K562 (cell line): ENCODE measurements around the gene PID1. TPM values are rescaled to one million over a fixed set of nuclear protein-coding genes. Genes with fewer than 3 reads are reported as not detected.

ENCODE experiments used
- ATAC-seq: fragments of 200-7000 bp; cut with Tn5 transposase; 3 replicates; pipeline ENCODE4 v1.9.1; 2020; ENCODE audit warnings: moderate library complexity
- BruUV-seq: library from RNA; stranded (reverse); fragments of 400-500 nt; replicated peaks from 2 replicates; lab custom pipeline; 2021; lab: Mats Ljungman, UMichigan
- CTCF ChIA-PET: fragments of 300-600 bp; formaldehyde crosslinking; extraction: SDS; loops from one replicate; lab custom pipeline; 2021; ENCODE audit warnings: low intra/inter-chr PET ratio; lab: Yijun Ruan, JAX
- POLR2A ChIA-PET: fragments of 300-600, 350-650 bp; sonication (Branson Sonifier 250); formaldehyde crosslinking; extraction: SDS; loops from one replicate; lab custom pipeline; 2021; ENCODE audit warnings: antibody characterized with exemption, inconsistent platforms; lab: Yijun Ruan, JAX
- DNase-seq, 4 experiments: peaks; one replicate each; pipeline versions ENCODE4 v3.0.0 to v3.0.0-alpha.2; 2011 to 2018; ENCODE audit warnings: low spot score in 3 of 4, mixed read lengths in 3 of 4; ENCODE audit errors: extremely low read depth in 1 of 4
- FAIRE-seq: peaks from 2 replicates; lab custom pipeline; 2011; peaks lifted over from hg19 to GRCh38; lab: Jason Lieb, UNC
- H2AFZ ChIP-seq: 2 replicates; pipeline ENCODE4 v1.6.0; 2011; ENCODE audit warnings: low read depth, low read length, control low read depth, inconsistent platforms
- H3K27ac ChIP-seq: fragments of 200-600 bp; 3 replicates; pipeline ENCODE4 v1.8.0; 2011; ENCODE audit warnings: low read depth, mild to moderate bottlenecking, control low read depth, inconsistent platforms, low read length, moderate library complexity, mixed read lengths; ENCODE audit errors: extremely low read depth
- H3K27me3 ChIP-seq, 2 experiments: fragments of 300-600 bp in 1 of 2; 2 replicates in 1 of 2; 3 replicates in 1 of 2; pipeline versions ENCODE4 v1.6.0 to v1.8.0; 2011; ENCODE audit warnings: inconsistent platforms in 2 of 2, low read length in 2 of 2, mild to moderate bottlenecking in 1 of 2, mixed read lengths in 1 of 2, moderate library complexity in 1 of 2; ENCODE audit not compliant: control insufficient read depth in 2 of 2, insufficient read depth in 2 of 2
- H3K36me3 ChIP-seq: fragments of 300-600 bp; 3 replicates; pipeline ENCODE4 v1.8.0; 2011; ENCODE audit warnings: mild to moderate bottlenecking, low read length, inconsistent platforms; ENCODE audit not compliant: control insufficient read depth, insufficient read depth
- H3K4me1 ChIP-seq, 2 experiments: fragments of 200-600 bp in 1 of 2; replicated peaks in 1 of 2; 2 replicates in 1 of 2; 3 replicates in 1 of 2; pipeline versions ENCODE4 v1.5.1 to v1.8.0; 2011; ENCODE audit warnings: inconsistent platforms in 2 of 2, low read length in 2 of 2, mild to moderate bottlenecking in 1 of 2, mixed read lengths in 1 of 2, moderate library complexity in 1 of 2; ENCODE audit not compliant: control insufficient read depth in 2 of 2, insufficient read depth in 2 of 2
- H3K4me2 ChIP-seq: 2 replicates; pipeline ENCODE4 v1.6.1; 2011; ENCODE audit warnings: low read length, control low read depth, inconsistent platforms, mixed read lengths; ENCODE audit not compliant: insufficient read depth
- H3K4me3 ChIP-seq: fragments of 200-600 bp; sonication (generic), shearing (Covaris generic); 2 replicates; pipeline ENCODE4 v1.5.1; 2016; ENCODE audit warnings: control low read depth, inconsistent platforms
- H3K79me2 ChIP-seq: fragments of 200-600 bp; 3 replicates; pipeline ENCODE4 v1.8.0; 2011; ENCODE audit warnings: low read length, inconsistent platforms; ENCODE audit not compliant: control insufficient read depth, insufficient read depth
- H3K9ac ChIP-seq, 2 experiments: 2 replicates each; pipeline versions ENCODE4 v1.6.0 to v1.6.1; 2011; ENCODE audit warnings: low read depth in 2 of 2, low read length in 2 of 2, control low read depth in 1 of 2, inconsistent platforms in 1 of 2, mild to moderate bottlenecking in 1 of 2, mixed read lengths in 1 of 2; ENCODE audit not compliant: insufficient read depth in 1 of 2
- H3K9me1 ChIP-seq: one replicate; pipeline ENCODE4 v1.6.0; 2011; ENCODE audit warnings: inconsistent platforms, mild to moderate bottlenecking, low read length, moderate library complexity; ENCODE audit not compliant: control insufficient read depth, insufficient read depth
- H3K9me3 ChIP-seq: replicated peaks from 2 replicates; pipeline ENCODE4 v1.5.1; 2011; ENCODE audit warnings: low read depth, low read length, inconsistent platforms; ENCODE audit not compliant: control insufficient read depth, insufficient read depth
- H4K20me1 ChIP-seq: replicated peaks from 2 replicates; pipeline ENCODE4 v1.6.1; 2011; ENCODE audit warnings: low read length, inconsistent platforms, mixed read lengths; ENCODE audit not compliant: control insufficient read depth, insufficient read depth
- CC2D1A ChIP-seq: fragments of 450-650 bp; IDR thresholded peaks from 2 replicates; pipeline ENCODE4 v1.6.1; 2017; ENCODE audit warnings: mild to moderate bottlenecking
- ETV5 ChIP-seq: sonication (generic); formaldehyde crosslinking; IDR thresholded peaks from 2 replicates; pipeline ENCODE4 v1.4.0; 2020; ENCODE audit warnings: low read depth, mild to moderate bottlenecking, missing genetic modification reagents
- MCM7 ChIP-seq, 2 experiments: fragments of 450-650 bp; IDR thresholded peaks; 2 replicates each; pipeline ENCODE4 v1.6.1; 2016 to 2018
- SMAD3 ChIP-seq: fragments of 450-650 bp; formaldehyde crosslinking; conservative IDR thresholded peaks from 2 replicates; pipeline ENCODE4 v1.4.0; 2020; ENCODE audit warnings: mild to moderate bottlenecking
- XRCC3 ChIP-seq: fragments of 450-650 bp; IDR thresholded peaks from 2 replicates; pipeline ENCODE4 v1.6.1; 2017; ENCODE audit warnings: mild to moderate bottlenecking, moderate library complexity
- ZKSCAN8 ChIP-seq: fragments of 200-800 bp; sonication (Bioruptor generic); IDR thresholded peaks from 2 replicates; pipeline ENCODE4 v1.6.1; 2016; ENCODE audit warnings: missing genetic modification characterization, missing compliant biosample characterization
- ZNF445 ChIP-seq: fragments of 250-450 bp; sonication (Bioruptor Pico); IDR thresholded peaks from 2 replicates; pipeline ENCODE4 v1.4.0; 2020; ENCODE audit warnings: low read depth, mild to moderate bottlenecking, moderate library complexity
- ZNF512 ChIP-seq: IDR thresholded peaks from 2 replicates; pipeline ENCODE4 v1.6.1; 2016; ENCODE audit warnings: missing genetic modification characterization, missing compliant biosample characterization
- in situ Hi-C: fragments of 300-500 bp; cut with MboI; formaldehyde crosslinking; loops from 4 replicates; pipeline ENCODE4 v1.15.0; 2018; ENCODE audit warnings: inconsistent platforms, mixed read lengths
- intact Hi-C: fragments of 100-400 bp; cut with micrococcal nuclease; formaldehyde crosslinking; loops from 2 replicates; pipeline ENCODE4 v1.14.2; 2022
- polyA plus RNA-seq, 8 experiments: library from polyadenylated mRNA; depleted of rRNA in 4 of 8; stranded (reverse) in 5 of 8; unstranded in 3 of 8; fragments of >200 nt; fragmentation: Nextera tagmentation in 2 of 8; fragmentation: Illumina TruSeq in 1 of 8; extraction: Ambion mirVana in 2 of 8; extraction: Trizol in 1 of 8; gene quantifications; 2 replicates each; pipeline versions ENCODE4 v1.2.1 to v1.2.3, GENCODE V29; 2011 to 2014; ENCODE audit warnings: inconsistent platforms in 1 of 8, missing spikeins in 1 of 8
- total RNA-seq, 7 experiments: library from RNA; depleted of rRNA in 6 of 7; stranded (reverse); fragments of >200 nt in 6 of 7; fragmentation: Illumina TruSeq in 2 of 7; extraction: Trizol in 2 of 7; gene quantifications; 2 replicates each; pipeline versions ENCODE4 v1.2.1 to v1.2.3, GENCODE V29; 2011 to 2021; ENCODE audit warnings: low replicate concordance in 1 of 7

PID1 gene
- total and polyA plus RNA-seq, 9 of the 15 experiments (the other 6 are each of a cell fraction or from before 2014, with no cell fraction given) = not detected

GRCh38 chr2:229124136-229124535 is 147.0 kb downstream of the PID1 start:
- Histone ChIP-seq H3K79me2 (no peaks in the 10 kb centered on the region), H4K20me1 (no peaks in the 10 kb centered on the region), H3K4me1 (no peaks in the 10 kb centered on the region), H3K9me3 (no peaks in the 10 kb centered on the region), H3K27me3 (no peaks in the 10 kb centered on the region), H2AFZ (no peak overlapping the region), H3K4me3 (no peak overlapping the region), H3K9ac (no peak overlapping the region), H3K4me2 (no peak overlapping the region), H3K9me1 (no peaks in the 10 kb centered on the region), H3K36me3 (no peaks in the 10 kb centered on the region), H3K27ac (no peak overlapping the region)
- POLR2A ChIA-PET = no interaction called here
- no peak for ATAC-seq
- CTCF ChIA-PET = no interaction called here
- TF ChIP-seq ZNF445 (CRISPR knock-in tag) = no peak
- no peak for TF ChIP-seq SMAD3
- TF ChIP-seq ETV5 = no peak
- no peak for TF ChIP-seq ZNF512 (tag)
- TF ChIP-seq CC2D1A = no peak
- no peak for TF ChIP-seq XRCC3
- TF ChIP-seq MCM7 (IDR thresholded peaks at IDR 0.05) = no peak
- FAIRE-seq = no peak
- in situ Hi-C loops (no loop called here), intact Hi-C loops (no loop called here)
- no TSS peak for BruUV-seq
- DNase-seq = no peak

- no peak for FAIRE-seq
- no TSS peak for BruUV-seq
These were observed 152.2 kb downstream of the PID1 start for GRCh38 chr2:229118927-229119326.

More at GRCh38 chr2:229118927-229119326, 152.2 kb downstream of the PID1 start:
- Histone ChIP-seq H3K9ac (no peak overlapping the region), H3K4me1 (no peaks in the 10 kb centered on the region), H4K20me1 (no peaks in the 10 kb centered on the region), H3K9me1 (no peaks in the 10 kb centered on the region), H3K27ac (no peak overlapping the region), H3K4me2 (no peak overlapping the region), H3K4me3 (no peak overlapping the region), H3K27me3 (no peaks in the 10 kb centered on the region), H3K79me2 (no peaks in the 10 kb centered on the region), H3K9me3 (no peaks in the 10 kb centered on the region), H3K36me3 (no peaks in the 10 kb centered on the region), H2AFZ (no peak overlapping the region)
- DNase-seq (no peak), ATAC-seq (no peak)
- in situ Hi-C loops = no loop called here
- ChIA-PET CTCF (no interaction called here), POLR2A (no interaction called here)
- TF ChIP-seq ZKSCAN8 (no peak), CC2D1A (no peak)
- intact Hi-C loops = no loop called here
